HuH-7.5 (cell line): ENCODE measurements around the gene EYA4.

Source experiments
- DNase-seq: peaks from one replicate; pipeline ENCODE4 v3.0.0; 2011; ENCODE audit warnings: low spot score

The EYA4 gene

DNA sequence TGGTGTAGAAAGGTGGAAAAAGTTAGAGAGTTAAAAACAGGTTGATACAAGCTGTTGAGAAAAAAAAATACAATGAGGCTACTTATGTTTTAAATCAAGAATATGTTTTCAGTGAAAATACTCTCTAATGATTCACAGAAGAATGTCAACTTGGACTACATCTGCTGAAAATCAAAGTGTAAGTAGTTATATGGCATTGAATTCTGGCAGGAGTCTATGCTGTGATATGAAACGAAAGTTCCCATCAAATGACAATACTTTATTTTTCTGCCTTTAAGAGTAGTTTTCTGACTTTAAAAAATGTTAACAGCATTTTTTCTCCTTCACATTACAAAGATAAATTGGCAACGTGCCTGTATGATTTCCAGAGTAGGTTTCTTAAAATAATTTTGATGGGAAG lies 158.3 kb downstream of the EYA4 start:
- no peak for DNase-seq

DNA sequence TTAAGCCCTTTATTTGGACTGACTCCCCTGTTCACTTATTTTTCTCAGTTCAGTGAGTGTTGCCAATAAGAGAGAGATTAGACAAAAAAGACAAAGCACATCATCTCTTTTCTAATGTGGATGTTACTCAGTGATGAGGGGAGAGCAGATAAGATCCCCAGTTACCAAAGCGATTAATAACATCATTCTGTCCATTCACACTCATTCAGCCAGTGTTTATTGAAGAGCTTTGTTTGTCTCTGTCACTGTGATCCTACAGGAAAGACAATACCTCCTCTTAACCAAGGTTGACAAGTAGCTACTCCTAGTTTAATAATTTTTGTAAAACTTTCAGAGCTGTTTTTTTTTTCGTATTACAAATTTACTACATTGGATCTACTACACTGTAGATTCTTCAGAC lies 163.0 kb downstream of the EYA4 start:
- no peak for DNase-seq

DNA sequence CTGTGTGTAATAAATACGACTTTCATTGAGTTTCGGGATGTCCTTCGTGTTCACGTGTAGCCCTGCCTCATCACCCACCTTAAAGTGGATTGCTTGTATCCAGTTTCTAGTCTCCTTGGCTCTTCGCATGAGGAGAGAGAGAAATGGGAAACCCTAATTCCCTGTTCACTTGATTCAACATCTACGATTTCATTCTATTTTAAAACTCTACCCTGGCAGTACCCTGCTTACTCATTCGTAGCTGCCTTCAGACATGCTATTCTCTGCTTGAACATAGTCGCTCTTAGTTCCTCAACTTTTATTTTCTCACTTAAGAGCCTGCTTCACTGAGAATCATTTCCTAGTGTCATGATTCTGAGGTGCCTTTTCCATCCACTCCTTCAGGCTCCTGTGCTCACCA lies 163.6 kb downstream of the EYA4 start:
- no peak for DNase-seq

DNA sequence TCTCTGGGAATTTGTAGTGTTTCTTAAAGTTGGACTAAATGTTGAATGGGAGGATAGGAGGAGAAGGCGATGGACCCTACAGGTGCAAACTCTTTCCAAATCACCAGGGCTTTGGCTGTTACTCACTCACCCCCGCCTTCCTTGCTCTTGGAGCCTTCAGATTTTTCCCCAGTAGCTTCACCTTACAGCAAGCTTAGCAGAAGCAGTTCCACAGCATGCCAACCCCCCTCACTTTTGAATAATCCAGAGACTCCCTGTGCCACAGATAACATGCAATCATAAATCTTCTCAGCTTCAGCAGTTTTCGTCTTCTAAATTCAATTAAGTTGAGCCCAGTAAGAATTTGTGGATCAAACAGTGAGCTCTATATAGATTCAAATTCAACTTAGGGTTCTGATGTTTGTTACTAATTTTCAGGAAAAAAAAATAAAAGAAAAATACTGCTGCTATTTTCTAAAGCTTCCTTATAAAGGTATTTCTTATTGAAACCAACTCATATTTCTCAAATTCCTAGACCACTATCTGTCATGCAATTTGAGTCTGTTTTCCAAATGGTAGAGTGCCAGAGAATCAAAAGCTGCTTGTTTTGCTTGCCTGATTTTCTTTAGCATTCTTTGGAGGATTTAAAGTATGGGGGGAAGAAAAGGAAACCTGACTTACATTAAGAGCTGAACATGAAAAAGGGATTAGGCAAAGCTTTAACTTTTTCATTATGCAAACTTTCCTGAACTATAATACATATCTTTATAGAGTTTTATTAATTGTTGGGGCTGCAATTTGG lies 166.4 kb downstream of the EYA4 start:
- DNase-seq, result no peak

DNA sequence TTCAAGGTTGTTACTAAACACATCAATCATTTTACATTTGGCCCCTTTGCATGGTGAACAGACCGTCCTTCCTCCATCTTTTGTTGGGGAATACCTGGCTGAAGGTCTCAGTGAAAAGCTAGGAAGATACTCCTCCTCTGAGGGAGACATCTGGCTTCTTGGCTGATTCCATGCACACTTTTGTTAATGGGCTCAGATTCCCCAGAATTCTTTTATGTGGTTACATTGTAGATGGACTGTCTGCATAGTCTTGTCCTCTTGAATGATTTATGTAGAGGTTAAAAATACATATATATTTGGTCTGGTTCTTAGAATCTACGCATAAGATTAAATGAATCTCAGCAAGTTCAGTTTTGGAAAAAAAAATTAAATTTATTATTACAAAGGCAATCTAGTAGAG lies 167.0 kb downstream of the EYA4 start:
- DNase-seq, result no peak

DNA sequence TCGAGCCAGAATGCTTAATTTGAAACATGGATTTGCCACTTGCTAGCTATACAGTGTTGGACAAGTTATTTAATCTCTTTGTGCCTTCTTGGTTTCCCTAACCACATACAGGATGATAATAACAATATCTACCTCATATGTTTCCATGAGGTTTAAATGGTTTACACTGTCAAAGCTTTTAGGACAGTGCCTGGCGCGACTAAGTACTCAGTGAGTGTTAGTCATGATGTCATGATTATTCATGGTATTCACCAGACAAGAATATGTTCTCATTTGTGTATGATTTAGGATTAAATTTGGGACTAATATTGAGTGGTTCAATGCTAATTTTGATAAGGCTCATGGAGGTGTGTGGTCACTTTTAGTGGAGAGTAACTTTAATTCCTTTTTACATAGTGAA lies 167.4 kb downstream of the EYA4 start:
- no peak for DNase-seq

GRCh38 chr6:133410638-133411435 lies 169.7 kb downstream of the EYA4 start:
- DNase-seq, result no peak

DNA sequence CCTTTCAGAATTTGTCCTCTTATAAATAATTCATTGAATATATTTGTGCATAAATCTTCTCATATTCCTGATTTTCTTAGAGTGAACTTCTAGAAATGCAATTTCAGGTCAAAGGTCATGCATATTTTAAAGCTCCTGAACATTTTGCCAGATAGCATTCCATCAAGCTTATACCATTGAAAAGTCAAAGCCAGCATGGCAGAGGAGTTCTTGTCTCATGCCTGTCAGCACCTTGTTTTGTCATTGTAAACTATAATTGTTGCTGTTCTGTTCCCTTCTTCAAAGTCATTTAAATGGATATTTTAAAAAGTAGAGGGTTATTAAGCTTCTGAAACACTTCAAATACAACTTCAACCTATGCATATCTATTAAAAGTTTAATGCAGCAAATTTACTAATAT lies 170.6 kb downstream of the EYA4 start:
- DNase-seq, result no peak

- DNase-seq, result no peak
Measured at GRCh38 chr6:133415262-133415661, 174.1 kb downstream of the EYA4 start.

DNA sequence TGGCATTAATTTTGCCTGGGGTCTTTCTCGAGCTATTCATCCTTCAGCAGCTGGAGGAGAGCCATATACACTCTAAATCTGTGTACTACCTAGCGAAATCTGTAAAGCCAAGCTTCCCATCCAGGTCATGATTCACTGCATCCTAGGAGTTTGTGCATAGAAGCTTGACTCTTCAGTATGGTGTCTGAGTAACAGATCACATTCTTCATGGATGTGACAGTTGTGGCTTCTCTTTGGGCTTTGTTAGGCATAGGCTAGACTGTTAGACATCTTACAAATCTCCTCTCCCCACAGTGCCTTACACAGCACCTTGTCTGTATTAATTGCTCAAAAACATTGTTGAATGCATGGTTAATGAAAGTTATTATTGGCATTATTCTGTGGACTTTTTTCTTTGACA lies 177.0 kb downstream of the EYA4 start:
- DNase-seq, result no peak

DNA sequence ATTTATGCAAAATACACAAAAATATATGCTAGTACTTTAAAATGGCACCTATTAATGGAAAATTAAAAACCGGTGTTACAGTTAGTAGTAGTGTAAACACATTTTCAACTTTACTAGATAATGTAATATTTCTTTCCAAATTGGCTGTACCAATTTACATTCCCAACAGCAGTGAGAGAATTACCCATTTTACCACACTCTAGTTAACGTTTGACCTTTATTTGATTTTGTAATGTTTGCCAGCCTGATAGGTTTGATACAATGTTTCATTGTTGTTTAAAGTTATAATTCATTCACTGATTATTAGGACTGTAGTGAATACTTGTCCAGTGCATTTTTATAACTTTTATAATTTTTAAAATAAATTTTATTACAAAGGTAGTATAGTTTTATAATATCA lies 182.1 kb downstream of the EYA4 start:
- no peak for DNase-seq

- DNase-seq, result no peak
Measured at GRCh38 chr6:133424359-133424758, 183.2 kb downstream of the EYA4 start.

GRCh38 chr6:133426038-133426437 lies 184.9 kb downstream of the EYA4 start:
- no peak for DNase-seq

DNA sequence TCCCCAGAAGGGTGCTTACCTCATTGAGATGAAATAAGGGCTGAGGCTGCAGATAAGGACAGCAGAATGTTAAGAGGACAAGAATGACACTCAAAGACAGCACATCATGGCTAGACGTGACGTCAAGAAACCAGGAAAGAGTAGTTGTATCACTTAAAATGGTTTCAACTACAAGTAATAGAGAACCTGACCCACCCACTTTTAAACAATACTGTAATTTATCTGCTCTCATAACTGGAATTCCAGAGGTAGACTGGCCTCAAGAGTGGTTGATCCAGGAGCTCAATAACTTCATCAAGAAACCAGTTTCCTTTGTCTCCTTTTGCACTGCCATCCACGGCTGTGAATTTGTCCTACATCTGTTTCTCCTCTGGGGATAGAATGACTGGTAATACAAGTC lies 187.1 kb downstream of the EYA4 start:
- no peak for DNase-seq

GRCh38 chr6:133430530-133430929 lies 189.4 kb downstream of the EYA4 start:
- no peak for DNase-seq

- DNase-seq, result no peak
Measured at GRCh38 chr6:133431031-133431430, 189.9 kb downstream of the EYA4 start.

GRCh38 chr6:133432021-133432989 lies 191.1 kb downstream of the EYA4 start:
- DNase-seq, result no peak

DNA sequence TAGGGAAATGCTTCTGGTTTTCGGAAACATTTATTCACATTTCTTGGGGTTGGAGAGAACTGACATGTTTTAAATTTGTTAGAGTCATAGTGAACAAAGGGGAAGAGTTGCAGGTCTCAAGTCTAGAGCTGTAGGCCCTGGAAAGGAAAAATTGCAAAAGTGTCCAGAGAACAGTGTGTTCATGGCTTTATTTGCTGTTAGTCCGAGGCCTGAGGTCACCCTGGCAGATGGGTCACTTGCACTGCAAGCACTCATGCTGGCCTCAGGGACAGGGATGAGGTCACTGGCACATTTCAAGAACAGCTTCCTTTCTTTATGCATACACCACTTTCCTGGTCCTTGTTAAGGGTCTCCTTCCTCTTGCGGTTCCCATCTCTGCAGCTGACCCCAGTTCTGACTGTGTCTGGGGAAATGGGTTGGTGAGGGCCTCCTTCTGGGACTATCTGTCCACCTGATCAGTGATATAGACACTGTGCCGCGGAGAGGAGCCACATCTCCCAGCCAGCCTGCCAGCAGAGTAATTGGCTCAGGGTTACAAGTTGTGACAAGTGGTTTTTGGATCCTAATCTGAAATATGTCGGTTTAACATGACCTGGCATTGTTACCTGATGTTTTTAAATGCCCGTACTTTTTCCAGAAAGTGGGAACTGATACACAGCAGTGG lies 194.0 kb downstream of the EYA4 start:
- DNase-seq, result peak; percentile 20

DNA sequence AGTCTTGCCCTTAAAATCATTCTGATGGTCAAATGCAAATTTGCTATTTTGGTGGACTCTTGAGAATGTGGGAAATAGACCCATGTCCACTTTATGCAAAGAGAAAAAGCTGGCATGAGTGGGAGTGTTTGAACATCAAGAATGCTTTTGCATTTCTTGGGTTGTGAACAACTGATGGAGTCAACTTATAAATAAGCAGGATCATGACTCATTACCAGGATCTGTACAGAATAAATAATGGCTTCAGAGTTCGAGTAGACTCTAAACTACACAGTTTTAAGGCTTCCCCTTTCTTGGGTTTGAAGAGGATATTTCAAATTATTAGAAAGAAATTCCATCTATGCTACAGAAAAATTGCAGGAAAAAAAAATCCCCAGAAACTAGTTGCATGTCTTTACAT lies 195.5 kb downstream of the EYA4 start:
- no peak for DNase-seq

DNA sequence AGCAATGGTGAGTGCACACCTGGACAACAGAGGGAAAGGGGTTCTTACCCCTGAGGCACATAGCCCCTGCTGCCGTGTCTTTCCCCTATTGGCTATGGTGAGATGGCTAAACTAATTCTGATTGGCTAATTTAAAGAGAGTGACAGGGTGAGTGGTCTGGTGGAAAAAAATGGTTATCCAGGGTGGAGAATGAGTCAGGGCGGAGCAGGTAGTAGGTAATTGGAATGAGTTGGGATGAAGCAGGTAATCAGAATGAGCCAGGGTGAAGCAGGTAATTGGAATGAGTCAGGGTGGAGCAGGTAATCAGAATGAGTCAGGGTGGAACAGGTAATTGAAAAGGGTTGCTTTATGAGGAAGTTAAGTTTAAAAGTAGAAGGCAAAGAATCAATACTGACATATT lies 200.3 kb downstream of the EYA4 start:
- DNase-seq, result no peak

DNA sequence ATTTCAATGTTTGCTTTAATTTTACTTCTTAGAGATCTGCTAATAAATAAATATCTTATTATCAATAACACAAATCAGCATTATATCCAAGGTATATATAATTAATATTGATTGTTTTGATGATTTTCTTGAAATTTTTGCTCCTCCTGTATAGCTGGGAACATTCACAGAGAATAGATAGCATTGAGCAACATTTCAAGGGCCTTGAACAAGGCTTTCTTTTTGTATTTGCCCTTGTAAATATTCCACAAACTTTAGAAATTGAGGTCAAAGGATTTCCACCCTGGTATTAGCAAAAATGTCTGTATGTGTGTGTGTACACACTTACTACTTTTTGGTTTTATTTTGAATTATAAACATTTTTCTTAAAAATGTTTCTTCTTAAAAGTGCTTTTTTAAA lies 205.6 kb downstream of the EYA4 start:
- DNase-seq, result no peak

DNA sequence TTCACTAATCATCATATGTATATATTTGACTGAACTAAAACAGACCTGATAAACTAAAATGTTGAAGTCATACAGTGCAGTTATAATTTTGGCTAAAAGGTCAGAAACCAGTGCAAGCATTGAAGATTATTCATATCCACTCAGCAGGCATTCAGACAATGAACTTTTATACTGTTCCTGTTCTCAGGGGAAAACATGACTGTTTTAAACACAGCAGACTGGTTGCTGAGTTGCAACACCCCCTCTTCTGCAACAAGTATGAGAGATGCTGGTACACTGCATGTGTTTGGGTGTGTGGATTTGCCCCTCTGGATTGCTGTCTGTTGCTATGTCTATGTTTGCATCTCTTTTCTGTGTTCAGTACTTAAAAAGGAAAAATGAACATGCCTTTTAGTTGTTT lies 206.8 kb downstream of the EYA4 start:
- no peak for DNase-seq
